GM19397 (cell line): Measurements from ENCODE around the gene TPST1.

Source experiments
- ATAC-seq: cut with Tn5 transposase; IDR thresholded peaks from one replicate; pipeline ENCODE4 v1.9.1; 2021; ENCODE audit warnings: mild to moderate bottlenecking, moderate library complexity; ENCODE audit not compliant: unreplicated experiment

Gene TPST1

DNA sequence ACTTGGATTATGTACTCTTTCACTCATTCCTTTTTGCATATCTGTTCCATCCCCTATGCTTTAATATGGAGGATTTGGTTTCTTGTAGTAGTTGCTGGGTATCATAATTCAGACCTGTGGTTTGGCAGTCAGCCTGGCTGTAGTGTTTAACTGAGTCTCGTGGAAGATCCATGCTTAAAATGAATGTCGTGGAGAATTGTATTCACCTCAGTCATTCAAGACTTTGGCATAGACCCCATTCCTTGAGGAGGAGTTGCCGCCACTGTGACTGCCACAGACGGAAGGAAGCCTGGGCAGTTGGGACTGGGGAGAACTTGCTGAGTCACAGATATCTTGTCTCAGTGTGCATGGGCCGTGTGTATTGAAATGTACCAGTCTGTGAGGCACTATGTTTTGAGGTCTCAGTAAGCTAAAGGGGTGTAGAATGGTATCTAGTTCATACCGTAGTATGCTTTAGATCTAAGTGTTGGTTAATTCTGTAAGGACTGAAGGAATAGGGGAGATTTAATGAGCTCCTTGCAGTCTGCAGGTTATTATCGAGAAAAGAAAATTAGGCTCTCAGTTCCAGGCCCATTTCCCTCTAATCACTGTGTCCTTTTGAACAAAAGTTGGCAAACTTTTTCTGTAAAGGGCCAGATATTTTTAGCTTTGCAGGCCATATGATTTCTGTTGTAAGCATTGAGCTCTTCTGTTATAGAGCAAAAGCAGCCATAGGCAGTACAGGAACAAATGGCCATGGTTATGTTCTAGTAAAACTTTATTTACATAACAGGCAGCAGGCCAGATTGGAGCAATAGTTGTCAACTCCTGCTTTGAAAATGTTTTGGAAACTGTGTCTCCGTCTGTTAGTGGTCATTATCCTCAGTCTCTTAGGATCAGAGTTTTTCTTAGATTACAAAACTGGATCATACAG, 76.8 kb downstream of the TPST1 start:
- no peak for ATAC-seq

- ATAC-seq = no peak
These were observed 77.4 kb downstream of the TPST1 start for GRCh38 chr7:66282591-66282935.

DNA sequence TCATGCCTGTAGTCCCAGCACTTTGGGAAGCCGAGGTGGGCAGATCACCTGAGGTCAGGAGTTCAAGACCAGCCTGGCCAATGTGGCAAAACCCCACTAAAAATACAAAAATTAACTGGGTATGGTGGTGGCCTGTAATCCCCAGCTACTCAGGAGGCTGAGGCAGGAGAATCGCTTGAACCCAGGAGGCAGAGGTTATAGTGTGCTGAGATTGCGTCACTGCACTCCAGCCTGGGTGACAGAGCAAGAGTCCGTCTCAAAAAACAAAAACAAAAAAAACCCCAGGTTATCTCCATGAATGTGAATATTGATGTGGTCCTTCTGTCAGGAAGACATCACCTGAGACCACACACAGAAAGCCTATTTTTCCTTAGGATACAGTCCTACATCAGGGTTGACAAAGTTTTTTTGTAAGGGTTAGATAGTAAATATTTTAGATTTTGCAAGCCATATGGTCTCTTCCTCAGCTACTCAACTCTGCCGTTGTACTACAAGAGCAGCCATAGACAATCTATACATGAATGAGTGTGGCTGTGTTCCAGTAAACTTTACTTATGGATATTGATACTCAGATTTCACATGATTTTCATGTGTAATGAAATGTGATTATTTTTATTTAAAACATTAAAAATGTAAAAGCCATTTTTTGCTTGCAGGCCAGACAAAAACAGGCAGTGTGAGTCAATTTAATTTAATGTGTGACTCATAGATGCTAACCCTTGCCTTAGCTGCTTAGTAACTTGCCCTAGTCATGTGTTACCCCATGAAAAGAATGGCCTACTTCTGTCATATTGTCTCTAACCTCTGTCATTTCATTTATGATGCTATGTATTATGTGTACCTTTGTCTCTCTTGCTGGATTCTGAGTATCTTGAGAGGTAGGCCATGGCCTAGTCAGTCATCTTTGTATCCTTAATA, 78.1 kb downstream of the TPST1 start:
- ATAC-seq = no peak

GRCh38 chr7:66296001-66296521, 90.9 kb downstream of the TPST1 start:
- ATAC-seq = no peak

DNA sequence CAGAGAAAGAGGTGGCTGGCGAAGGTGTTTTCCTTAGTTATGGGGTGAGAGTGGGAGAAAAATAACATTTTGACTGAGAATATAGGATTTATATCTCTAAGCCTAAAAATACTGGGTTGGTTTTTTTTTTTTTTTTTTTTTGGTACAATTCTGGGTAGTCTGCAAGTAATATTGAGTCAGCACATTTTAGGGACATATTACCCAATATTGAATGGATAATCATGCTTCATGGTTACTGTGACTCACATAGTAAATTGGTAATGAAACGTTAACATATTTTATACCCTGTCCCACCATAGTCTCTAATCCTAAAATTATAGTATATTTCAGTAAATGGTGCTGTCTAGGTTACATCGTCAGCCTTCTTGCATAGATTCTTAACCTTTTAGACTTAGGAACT, 91.4 kb downstream of the TPST1 start:
- no peak for ATAC-seq

DNA sequence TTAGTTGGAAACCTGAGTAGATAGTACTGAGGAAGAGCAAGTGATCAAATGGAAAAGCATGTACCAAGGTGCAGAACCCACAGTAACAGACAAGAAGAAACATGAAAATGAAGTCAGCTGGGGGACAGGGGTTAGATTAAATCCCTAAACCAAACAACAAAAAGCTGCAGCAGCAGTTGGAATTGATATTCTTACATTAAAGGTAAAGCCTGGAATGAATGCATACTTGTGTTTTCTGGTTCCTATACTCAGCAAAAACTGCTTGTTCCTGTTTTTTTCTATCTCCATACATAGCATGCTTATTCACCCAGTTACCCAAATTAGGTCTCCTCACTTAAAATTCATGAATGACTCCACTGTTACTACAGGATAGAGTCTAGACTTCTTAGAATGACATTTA, 92.4 kb downstream of the TPST1 start:
- ATAC-seq = no peak

- ATAC-seq = no peak
These were observed 96.1 kb downstream of the TPST1 start for GRCh38 chr7:66301249-66301648.

DNA sequence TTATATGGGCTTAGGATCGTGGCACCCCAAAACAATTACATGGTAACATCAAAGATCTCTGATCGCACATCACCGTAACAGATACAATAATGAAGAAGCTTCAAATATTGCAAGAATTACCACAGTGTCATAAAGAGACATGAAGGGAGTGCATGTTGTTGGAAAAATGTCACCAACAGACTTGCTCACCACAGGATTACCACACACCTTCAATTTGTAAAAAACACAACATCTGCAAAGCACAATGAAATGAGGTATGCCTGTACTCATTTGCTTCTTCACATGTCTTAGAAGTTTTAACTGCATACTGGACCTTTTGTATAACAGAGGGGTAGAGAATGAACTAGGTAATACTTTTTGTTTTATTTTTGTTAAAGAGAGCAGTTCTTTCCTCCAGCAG, 96.6 kb downstream of the TPST1 start:
- ATAC-seq = no peak

- no peak for ATAC-seq
These were observed 98.5 kb downstream of the TPST1 start for GRCh38 chr7:66303454-66304155.

DNA sequence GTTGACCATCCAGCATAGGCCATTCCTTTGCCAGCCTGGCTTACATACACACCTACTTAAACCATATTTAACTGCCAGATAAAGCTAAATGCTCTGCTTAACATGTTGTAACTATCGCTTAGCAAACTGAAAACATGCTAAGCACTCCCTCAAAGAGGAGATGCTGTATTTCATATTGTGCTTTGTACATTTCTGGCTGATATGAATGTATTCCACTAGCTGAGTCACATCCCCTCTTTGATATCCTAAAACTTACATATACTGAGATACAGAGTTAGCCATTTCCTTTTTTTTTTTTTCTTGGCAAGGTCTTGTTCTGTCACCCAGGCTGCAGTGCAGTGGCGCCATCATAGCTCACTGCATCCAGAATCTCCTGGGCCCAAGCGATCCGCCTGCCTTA, 99.4 kb downstream of the TPST1 start:
- no peak for ATAC-seq

GRCh38 chr7:66306243-66306642, 101.1 kb downstream of the TPST1 start:
- no peak for ATAC-seq

DNA sequence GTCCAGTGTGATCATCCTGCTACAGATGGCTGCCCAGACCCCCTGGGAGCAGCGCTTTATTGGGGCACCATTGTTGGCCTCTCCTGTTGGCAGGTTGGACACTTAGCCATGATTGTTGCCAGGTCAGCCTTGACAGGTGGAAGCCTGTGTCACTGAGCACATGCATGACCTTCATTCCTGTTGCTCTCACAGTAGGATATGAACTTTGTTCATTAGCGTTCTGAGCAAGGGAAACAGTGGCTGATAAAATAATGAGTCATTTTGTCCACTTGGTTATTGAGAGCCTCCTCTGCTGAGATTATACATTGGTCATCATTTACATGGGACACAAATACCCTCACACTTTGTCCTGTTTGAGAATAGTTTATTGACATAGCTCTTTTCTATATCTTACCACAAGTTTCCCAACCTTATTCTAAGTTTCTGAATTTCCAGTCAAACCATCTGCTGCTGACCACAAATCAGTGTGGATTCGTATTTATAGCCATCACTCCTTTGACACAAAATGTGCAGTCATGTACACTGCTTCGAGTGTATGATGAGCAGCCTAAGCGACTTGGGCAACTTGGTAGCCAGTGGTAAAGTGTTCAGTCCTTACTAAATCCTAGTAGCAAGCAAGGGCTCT, 102.6 kb downstream of the TPST1 start:
- ATAC-seq = no peak

- no peak for ATAC-seq
These were observed 103.3 kb downstream of the TPST1 start for GRCh38 chr7:66308411-66308810.

- ATAC-seq = no peak
These were observed 105.5 kb downstream of the TPST1 start for GRCh38 chr7:66310620-66311019.

- ATAC-seq = no peak
These were observed 108.9 kb downstream of the TPST1 start for GRCh38 chr7:66313886-66314568.

GRCh38 chr7:66315192-66315591, 110.1 kb downstream of the TPST1 start:
- ATAC-seq = no peak

DNA sequence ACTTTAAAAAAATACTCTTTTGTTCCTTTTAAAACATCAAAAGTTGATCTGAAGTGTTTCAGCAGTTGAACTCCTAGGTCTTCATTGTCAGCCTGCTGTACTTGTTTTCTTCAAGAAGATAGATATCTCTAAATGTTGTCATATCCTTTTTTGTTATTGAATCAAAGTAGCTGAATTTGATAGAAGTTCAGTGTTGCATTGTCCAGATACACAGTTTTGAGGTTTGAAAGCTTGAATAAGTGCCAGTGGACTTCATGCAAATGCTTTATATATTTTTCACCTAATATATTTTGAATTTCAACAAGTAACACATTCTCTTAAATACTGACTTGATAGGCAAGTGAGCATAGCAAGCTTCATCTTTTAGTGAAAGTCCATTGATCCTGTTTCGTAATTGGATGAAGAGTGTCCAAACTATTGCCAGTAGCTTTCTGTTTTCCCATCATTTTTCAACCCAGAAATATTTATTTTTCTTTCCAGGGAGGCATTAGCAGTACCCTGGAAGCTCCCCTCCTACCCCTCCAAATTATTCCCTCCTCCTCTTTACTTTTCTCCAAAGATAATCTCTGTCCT, 114.4 kb downstream of the TPST1 start:
- ATAC-seq = no peak

DNA sequence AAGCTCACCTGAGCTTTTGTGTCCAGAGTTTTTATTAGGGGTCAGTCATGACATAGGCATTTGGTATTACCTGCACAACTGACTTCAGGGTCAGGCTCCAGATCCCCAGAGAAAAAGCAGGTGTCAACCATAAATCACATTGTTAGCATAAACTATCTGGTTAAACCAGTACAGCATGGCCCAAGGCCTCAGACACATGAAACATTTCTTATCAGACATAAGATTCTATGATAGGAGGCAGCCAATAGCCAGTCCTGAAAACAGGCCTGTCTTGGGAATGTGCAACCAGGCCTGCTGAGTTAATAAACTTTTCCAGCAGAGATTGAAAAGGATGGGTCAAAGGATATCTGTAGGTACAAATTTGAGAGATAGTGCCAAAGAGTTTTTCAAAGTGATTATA, 116.1 kb downstream of the TPST1 start:
- no peak for ATAC-seq

DNA sequence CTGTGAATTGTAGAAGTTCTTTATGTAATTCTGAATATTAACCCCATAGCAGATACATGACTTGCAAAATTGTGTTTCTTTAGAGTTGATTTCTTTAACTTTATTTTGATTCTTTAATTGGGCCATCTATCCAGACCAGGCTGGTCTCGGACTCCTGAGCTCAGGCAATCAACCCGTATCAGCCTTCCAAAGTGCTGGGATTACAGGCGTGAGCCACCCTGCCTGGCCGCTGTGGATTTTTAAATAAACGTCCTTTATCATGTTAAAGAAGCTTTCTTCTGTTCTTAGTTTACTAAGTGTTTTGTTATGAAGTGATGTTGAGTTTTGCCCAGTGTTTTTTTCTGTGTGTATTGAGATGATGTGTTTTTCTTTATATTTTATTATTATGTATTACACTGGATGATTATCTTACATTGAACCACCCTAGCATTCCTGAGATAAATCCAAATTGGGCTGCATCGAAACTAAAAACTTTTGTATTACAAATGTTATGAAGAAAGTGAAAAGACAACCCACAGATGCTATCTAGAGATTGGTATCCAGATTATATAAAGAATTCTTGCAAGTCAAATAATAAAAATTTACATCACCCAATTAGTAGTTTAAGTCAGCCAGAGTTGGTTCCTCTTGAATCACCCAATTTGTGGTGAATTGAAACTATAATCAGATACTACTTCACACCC, 118.1 kb downstream of the TPST1 start:
- ATAC-seq = no peak
